GM12878 (cell line): ENCODE results near the gene BCL10. TPM values are rescaled to one million over a fixed set of nuclear protein-coding genes. Genes with fewer than 3 reads are reported as not detected.

Experiments used
- ATAC-seq: fragments of 200-7000 bp; cut with Tn5 transposase; 3 replicates; pipeline ENCODE4 v1.9.1; 2020; ENCODE audit warnings: mild to moderate bottlenecking, moderate library complexity
- BruUV-seq: library from RNA; stranded (reverse); fragments of 400-500 nt; replicated peaks from 2 replicates; lab custom pipeline; 2021; lab: Mats Ljungman, UMichigan
- CTCF ChIA-PET: fragments of 300-600 bp; sonication (Branson Sonifier 250); formaldehyde crosslinking; extraction: SDS; loops from one replicate; lab custom pipeline; 2021; ENCODE audit warnings: inconsistent platforms; lab: Yijun Ruan, JAX
- POLR2A ChIA-PET: fragments of 350-600 bp; formaldehyde crosslinking; extraction: SDS; loops from one replicate; lab custom pipeline; 2021; ENCODE audit warnings: inconsistent platforms; lab: Charles Lee
- RAD21 ChIA-PET: fragments of 300-600 bp; sonication (Branson Sonifier 250); formaldehyde crosslinking; loops from one replicate; lab custom pipeline; 2023; ENCODE audit warnings: antibody characterized with exemption; ENCODE audit not compliant: unreplicated experiment; lab: Charles Lee
- SMC1A ChIA-PET: fragments of 300-600 bp; sonication (Branson Sonifier 250); formaldehyde crosslinking; loops from one replicate; lab custom pipeline; 2023; ENCODE audit not compliant: unreplicated experiment, uncharacterized antibody; lab: Charles Lee
- DNase-seq: peaks from one replicate; pipeline ENCODE4 v3.0.0-alpha.2; 2011; ENCODE audit warnings: low read depth, low spot score
- FAIRE-seq: peaks from 3 replicates; lab custom pipeline; 2011; peaks lifted over from hg19 to GRCh38; lab: Jason Lieb, UNC
- H2AFZ ChIP-seq: 2 replicates; pipeline ENCODE4 v1.6.0; 2011; ENCODE audit warnings: low read depth, low read length, control low read depth; ENCODE audit not compliant: control insufficient read depth
- H3K27ac ChIP-seq: 2 replicates; pipeline ENCODE4 v1.5.1; 2011; ENCODE audit warnings: control low read depth; ENCODE audit not compliant: control insufficient read depth, insufficient read depth
- H3K27me3 ChIP-seq, 2 experiments: replicated peaks in 1 of 2; 2 replicates each; pipeline versions ENCODE4 v1.6.0 to v1.6.1; 2011; ENCODE audit warnings: low read length in 1 of 2; ENCODE audit not compliant: control insufficient read depth in 2 of 2, insufficient read depth in 2 of 2
- H3K36me3 ChIP-seq, 2 experiments: 2 replicates each; pipeline ENCODE4 v1.5.1; 2011; ENCODE audit warnings: low read length in 1 of 2; ENCODE audit not compliant: control insufficient read depth in 2 of 2, insufficient read depth in 2 of 2
- H3K4me1 ChIP-seq: 2 replicates; pipeline ENCODE4 v1.6.1; 2011; ENCODE audit warnings: mild to moderate bottlenecking, low read length, moderate library complexity, mixed read lengths; ENCODE audit not compliant: control insufficient read depth, insufficient read depth
- H3K4me2 ChIP-seq: 2 replicates; pipeline ENCODE4 v1.6.0; 2011; ENCODE audit warnings: control low read depth; ENCODE audit not compliant: control insufficient read depth, insufficient read depth
- H3K4me3 ChIP-seq: fragments of 200-600 bp; sonication (generic); 2 replicates; pipeline ENCODE4 v1.5.1; 2016
- H3K79me2 ChIP-seq: 2 replicates; pipeline ENCODE4 v1.6.0; 2011; ENCODE audit warnings: low read length; ENCODE audit not compliant: control insufficient read depth, insufficient read depth
- H3K9ac ChIP-seq: 2 replicates; pipeline ENCODE4 v1.8.0; 2011; ENCODE audit warnings: low read length, control low read depth, mixed read lengths; ENCODE audit not compliant: control insufficient read depth, insufficient read depth
- H3K9me3 ChIP-seq: replicated peaks from 3 replicates; pipeline ENCODE4 v1.5.1; 2011; ENCODE audit warnings: mild to moderate bottlenecking, low read length; ENCODE audit not compliant: control insufficient read depth, insufficient read depth
- H4K20me1 ChIP-seq: 2 replicates; pipeline ENCODE4 v1.6.0; 2011; ENCODE audit not compliant: control insufficient read depth, insufficient read depth
- BCLAF1 ChIP-seq: fragments of 450-650 bp; IDR thresholded peaks from 2 replicates; pipeline ENCODE4 v1.6.1; 2017; ENCODE audit warnings: antibody characterized with exemption, mild to moderate bottlenecking, moderate library complexity
- DPF2 ChIP-seq: fragments of 450-650 bp; IDR thresholded peaks from 2 replicates; pipeline ENCODE4 v1.6.1; 2017; ENCODE audit warnings: mild to moderate bottlenecking
- ELK1 ChIP-seq: IDR thresholded peaks from 2 replicates; pipeline ENCODE4 v1.6.1; 2012; ENCODE audit warnings: low read depth, low read length, improper control_type of control experiment
- HDGF ChIP-seq: fragments of 450-650 bp; IDR thresholded peaks from 2 replicates; pipeline ENCODE4 v1.6.1; 2016; ENCODE audit warnings: antibody characterized with exemption
- IKZF2 ChIP-seq, 2 experiments: fragments of 450-650 bp; IDR thresholded peaks; 2 replicates each; pipeline ENCODE4 v1.6.1; 2017; ENCODE audit warnings: mild to moderate bottlenecking in 2 of 2, moderate library complexity in 2 of 2
- MYB ChIP-seq: fragments of 150-350 bp; IDR thresholded peaks from 2 replicates; pipeline ENCODE4 v1.6.1; 2014; ENCODE audit warnings: mild to moderate bottlenecking, low read depth, low read length, borderline replicate concordance
- NFIC ChIP-seq: IDR thresholded peaks from 2 replicates; pipeline ENCODE4 v1.6.1; 2012; ENCODE audit warnings: low read depth, mild to moderate bottlenecking, inconsistent platforms, low read length, moderate library complexity
- NR2F1 ChIP-seq: fragments of 450-650 bp; conservative IDR thresholded peaks from 2 replicates; pipeline ENCODE4 v1.6.1; 2017; ENCODE audit warnings: mild to moderate bottlenecking
- NRF1 ChIP-seq: conservative IDR thresholded peaks from 2 replicates; pipeline ENCODE4 v1.6.1; 2011; ENCODE audit warnings: mild to moderate bottlenecking, low read depth, low read length, improper control_type of control experiment
- RBBP5 ChIP-seq: fragments of 200-600 bp; sonication (generic); conservative IDR thresholded peaks from 2 replicates; pipeline ENCODE4 v1.6.1; 2016
- SMC3 ChIP-seq: IDR thresholded peaks from 2 replicates; pipeline ENCODE4 v1.6.1; 2011; ENCODE audit warnings: low read length, improper control_type of control experiment, borderline replicate concordance
- TCF7 ChIP-seq: IDR thresholded peaks from 2 replicates; pipeline ENCODE4 v1.6.1; 2014; ENCODE audit warnings: antibody characterized with exemption, borderline replicate concordance
- YY1 ChIP-seq: IDR thresholded peaks from 2 replicates; pipeline ENCODE4 v1.6.1; 2011; ENCODE audit warnings: low read depth, mild to moderate bottlenecking, low read length
- whole genome bisulfite sequencing: methylation state at CpG from one replicate; pipeline ENCODE4 v1.1.6; 2016; ENCODE audit warnings: low lambda C conversion rate; ENCODE audit not compliant: insufficient replicate concordance, insufficient coverage; ENCODE audit errors: missing lambda C conversion rate; 5-methylcytosine and 5-hydroxymethylcytosine counted together
- in situ Hi-C: fragments of 300-500 bp; cut with MboI; formaldehyde crosslinking; loops from 9 replicates; pipeline ENCODE4 v1.14.3; 2018; ENCODE audit warnings: mixed read lengths
- intact Hi-C: fragments of 100-400 bp; cut with micrococcal nuclease; formaldehyde crosslinking; loops from one replicate; pipeline ENCODE4 v1.14.2; 2022; ENCODE audit not compliant: unreplicated experiment
- polyA plus RNA-seq, 11 experiments: library from polyadenylated mRNA; depleted of rRNA in 4 of 11; unstranded in 6 of 11; stranded (reverse) in 5 of 11; fragments of >200 nt; fragmentation: Nextera tagmentation in 4 of 11; fragmentation: Illumina TruSeq in 1 of 11; extraction: Ambion mirVana in 4 of 11; extraction: Trizol in 1 of 11; gene quantifications; 1 replicate in 1 of 11; 2 replicates in 10 of 11; pipeline versions ENCODE4 v1.2.1 to v1.2.3, GENCODE V29; 2011 to 2016; ENCODE audit warnings: inconsistent platforms in 2 of 11, missing spikeins in 2 of 11, low read depth in 1 of 11
- total RNA-seq, 4 experiments: library from RNA; depleted of rRNA in 3 of 4; stranded (reverse); fragments of >200 nt in 3 of 4; fragmentation: Illumina TruSeq in 1 of 4; extraction: Trizol in 1 of 4; gene quantifications; 2 replicates each; pipeline versions ENCODE4 v1.2.1 to v1.2.3, GENCODE V29; 2013 to 2021

The BCL10 gene
- total and polyA plus RNA-seq, 10 of the 15 experiments (the other 5 are each of a cell fraction or from before 2014, with no cell fraction given) = 10.6 to 35.2 (median 19.5) TPM

GRCh38 chr1:85220756-85221201 is 55.7 kb downstream of the BCL10 start:
- WGBS = 71% methylated on average over 7 of the region's 7 CpGs

More at GRCh38 chr1:85220756-85221201, 55.7 kb downstream of the BCL10 start:
- BruUV-seq = no TSS peak
- Histone ChIP-seq H3K4me2 (no peak overlapping the region), H3K4me1 (no peaks in the 10 kb centered on the region), H3K9ac (no peak overlapping the region), H3K27ac (no peak overlapping the region), H3K79me2 (no peaks in the 10 kb centered on the region), H3K27me3 (no peaks in the 10 kb centered on the region; a peak in 1 of 4 replicates)
- in situ Hi-C loops = no loop called here
- no peak for ATAC-seq
- CTCF ChIA-PET = no interaction called here
- TF ChIP-seq MYB (no peak), NFIC (no peak), DPF2 (no peak), ELK1 (no peak), BCLAF1 (no peak), TCF7 (no peak), RBBP5 (no peak), HDGF (no peak), IKZF2 (IDR thresholded peaks at IDR 0.05) (no peak), SMC3 (no peak), YY1 (no peak), NR2F1 (no peak), NRF1 (no peak)
- TF ChIP-seq, all 136 proteins: peak for 0
- intact Hi-C loops = no loop called here
- no peaks in the 10 kb centered on the region for H3K36me3 ChIP-seq
- DNase-seq (no peak), FAIRE-seq (no peak)
- RAD21 ChIA-PET = no interaction called here
- SMC1A ChIA-PET = interaction anchor here (0.9 kb wide), 1 partner anchor 10 kb away, joined by 3 read pairs; no protein-coding TSS in a partner anchor
- POLR2A ChIA-PET = no interaction called here
- H3K9me3 ChIP-seq = no peaks in the 10 kb centered on the region
- no peak overlapping the region for H3K4me3 ChIP-seq
- H2AFZ ChIP-seq = no peak overlapping the region
- no peaks in the 10 kb centered on the region for H4K20me1 ChIP-seq
